CD4-positive, alpha-beta T cell (primary cell): ENCODE measurements around the gene PTPRN2. TPM values are rescaled to one million over a fixed set of nuclear protein-coding genes. Genes with fewer than 3 reads are reported as not detected.
"Not testable (repeated sequence)": the region's sequence is repeated elsewhere in the genome, so short reads cannot be mapped to it uniquely, and the experiment has no call there.

Experiments used
- ATAC-seq: fragments of 200-7000 bp; cut with Tn5 transposase; one replicate; pipeline ENCODE4 v1.10.0; 2022; ENCODE audit warnings: mild to moderate bottlenecking; ENCODE audit not compliant: poor library complexity
- CTCF ChIA-PET: fragments of 350-600 bp; sonication (Branson Sonifier 250); formaldehyde crosslinking; loops from one replicate; lab custom pipeline; 2021; ENCODE audit warnings: antibody characterized with exemption, inconsistent platforms; lab: Charles Lee
- POLR2A ChIA-PET: fragments of 350-600 bp; sonication (Branson Sonifier 250); formaldehyde crosslinking; loops from one replicate; lab custom pipeline; 2021; ENCODE audit warnings: antibody characterized with exemption, inconsistent platforms; lab: Charles Lee
- DNase-seq, 14 experiments: peaks; one replicate each; pipeline ENCODE4 v3.0.0-alpha.2; 2013 to 2020; ENCODE audit warnings: mixed read lengths in 2 of 14
- H3K27ac ChIP-seq, 2 donors: one replicate each; pipeline versions ENCODE4 v1.5.1 to v1.7.0; 2013; ENCODE audit warnings: low read length in 2 of 2, low read depth in 1 of 2, mild to moderate bottlenecking in 1 of 2
- H3K27me3 ChIP-seq, 2 experiments: 1 replicate in 1 of 2; 2 replicates in 1 of 2; pipeline versions ENCODE4 v1.6.1 to v1.7.0; 2013; ENCODE audit warnings: low read length in 2 of 2, control low read depth in 1 of 2, mild to moderate bottlenecking in 1 of 2, moderate library complexity in 1 of 2; ENCODE audit not compliant: insufficient read depth in 2 of 2, control insufficient read depth in 1 of 2
- H3K36me3 ChIP-seq: one replicate; pipeline ENCODE4 v1.6.1; 2013; ENCODE audit warnings: low read length, control low read depth; ENCODE audit not compliant: insufficient read depth
- H3K4me1 ChIP-seq: one replicate; pipeline ENCODE4 v1.6.1; 2013; ENCODE audit warnings: low read length, control low read depth; ENCODE audit not compliant: insufficient read depth
- H3K4me3 ChIP-seq: one replicate; pipeline ENCODE4 v1.5.1; 2013; ENCODE audit warnings: mild to moderate bottlenecking, low read length, moderate library complexity
- H3K9me3 ChIP-seq, 2 experiments: 1 replicate in 1 of 2; 2 replicates in 1 of 2; pipeline versions ENCODE4 v1.6.1 to v1.7.0; 2013; ENCODE audit warnings: low read length in 2 of 2, mild to moderate bottlenecking in 2 of 2, control low read depth in 1 of 2, moderate library complexity in 1 of 2; ENCODE audit not compliant: control insufficient read depth in 1 of 2, insufficient read depth in 1 of 2
- H3K27ac Mint-ChIP-seq: one replicate; pipeline ENCODE4 v1.8.0; 2020; ENCODE audit warnings: mixed read lengths
- H3K27me3 Mint-ChIP-seq: one replicate; pipeline ENCODE4 v1.8.0; 2021; ENCODE audit warnings: mixed read lengths
- H3K36me3 Mint-ChIP-seq: one replicate; pipeline ENCODE4 v1.8.0; 2021; ENCODE audit warnings: low read depth, mixed read lengths
- H3K4me1 Mint-ChIP-seq: one replicate; pipeline ENCODE4 v1.8.0; 2021; ENCODE audit warnings: low read depth, mixed read lengths
- H3K4me3 Mint-ChIP-seq: one replicate; pipeline ENCODE4 v1.8.0; 2020; ENCODE audit warnings: mild to moderate bottlenecking, mixed read lengths
- H3K9me3 Mint-ChIP-seq: one replicate; pipeline ENCODE4 v1.8.0; 2020; ENCODE audit warnings: mixed read lengths
- CTCF ChIP-seq: fragments of 200-600 bp; IDR thresholded peaks from one replicate; pipeline ENCODE4 v1.8.0; 2022; ENCODE audit warnings: antibody characterized with exemption, mild to moderate bottlenecking
- intact Hi-C, 2 experiments: fragments of 100-400 bp; cut with DNase I in 1 of 2; cut with micrococcal nuclease in 1 of 2; formaldehyde crosslinking; loops; one replicate each; pipeline versions ENCODE4 v1.15.1 to v1.9.0; 2023 to 2025; cut with DNase I, micrococcal nuclease
- total RNA-seq, 174 experiments: library from RNA in 2 of 174; stranded (reverse) in 2 of 174; gene quantifications; one replicate each; pipeline ENCODE4 v1.2.3 and lab custom pipeline; 2021 to 2026

PTPRN2 gene
- total RNA-seq, 2 experiments from 2014 or later: 0.34 to 0.44 TPM

- POLR2A ChIA-PET: no interaction called here
- peaks cover 0 to 18% of the 10 kb centered on the region in 2 experiments for H3K9me3 ChIP-seq
- Mint-ChIP-seq H3K27me3 (peaks cover 44% of the 10 kb centered on the region), H3K4me1 (no peaks in the 10 kb centered on the region), H3K27ac (no peak overlapping the region), H3K36me3 (no peaks in the 10 kb centered on the region), H3K4me3 (no peak overlapping the region), H3K9me3 (peaks cover 7% of the 10 kb centered on the region)
- peaks cover 18 to 22% of the 10 kb centered on the region in 2 experiments for H3K27me3 ChIP-seq
- H3K27ac ChIP-seq: no peak overlapping the region
- ATAC-seq: no peak
- H3K36me3 ChIP-seq: no peaks in the 10 kb centered on the region
- no peak for DNase-seq
- CTCF ChIA-PET: no interaction called here
- no peak for TF ChIP-seq CTCF
- H3K4me1 ChIP-seq: no peaks in the 10 kb centered on the region
- intact Hi-C loops: no loop called here
- no peak overlapping the region for H3K4me3 ChIP-seq
These were observed 383.2 kb downstream of the PTPRN2 start for GRCh38 chr7:158204453-158204852.

- POLR2A ChIA-PET, H3K4me1 ChIP-seq, H3K36me3 ChIP-seq, ATAC-seq, H3K4me3 ChIP-seq, DNase-seq, H3K27ac Mint-ChIP-seq, CTCF ChIA-PET, H3K36me3 Mint-ChIP-seq, H3K4me1 Mint-ChIP-seq, H3K27ac ChIP-seq, H3K9me3 Mint-ChIP-seq, intact Hi-C loops, H3K4me3 Mint-ChIP-seq: not testable (repeated sequence)
- peaks cover 44% of the 10 kb centered on the region for H3K27me3 Mint-ChIP-seq
- Histone ChIP-seq H3K9me3 (peaks cover 0 to 18% of the 10 kb centered on the region in 2 experiments), H3K27me3 (peaks cover 18 to 22% of the 10 kb centered on the region in 2 experiments)
These were observed 383.7 kb downstream of the PTPRN2 start for GRCh38 chr7:158203948-158204347.

- Histone ChIP-seq H3K27me3 (no peaks in the 10 kb centered on the region), H3K4me1 (no peaks in the 10 kb centered on the region), H3K27ac (no peak overlapping the region), H3K9me3 (peaks cover 0 to 59% of the 10 kb centered on the region in 2 experiments), H3K36me3 (no peaks in the 10 kb centered on the region), H3K4me3 (no peak overlapping the region)
- Mint-ChIP-seq H3K9me3 (peaks cover 12% of the 10 kb centered on the region), H3K27me3 (peaks cover 3% of the 10 kb centered on the region), H3K4me1 (no peaks in the 10 kb centered on the region), H3K27ac (no peak overlapping the region), H3K36me3 (no peaks in the 10 kb centered on the region), H3K4me3 (no peak overlapping the region)
- TF ChIP-seq CTCF: no peak
- intact Hi-C loops: no loop called here
- ATAC-seq (no peak), DNase-seq (no peak)
- CTCF ChIA-PET: no interaction called here
- POLR2A ChIA-PET: no interaction called here
These were observed 393.2 kb downstream of the PTPRN2 start for GRCh38 chr7:158194365-158194900.

- H3K27ac Mint-ChIP-seq: no peak overlapping the region
- H3K4me3 Mint-ChIP-seq: no peak overlapping the region
- ATAC-seq (no peak), DNase-seq (no peak)
- H3K36me3 Mint-ChIP-seq: no peaks in the 10 kb centered on the region
- Histone ChIP-seq H3K36me3 (no peaks in the 10 kb centered on the region), H3K9me3 (peaks cover 0 to 69% of the 10 kb centered on the region in 2 experiments), H3K4me3 (no peak overlapping the region), H3K27me3 (no peaks in the 10 kb centered on the region), H3K4me1 (no peaks in the 10 kb centered on the region), H3K27ac (no peak overlapping the region)
- no peaks in the 10 kb centered on the region for H3K4me1 Mint-ChIP-seq
- peaks cover 12% of the 10 kb centered on the region for H3K9me3 Mint-ChIP-seq
- intact Hi-C loops: no loop called here
- TF ChIP-seq CTCF: no peak
- peaks cover 3% of the 10 kb centered on the region for H3K27me3 Mint-ChIP-seq
- ChIA-PET CTCF (no interaction called here), POLR2A (no interaction called here)
These were observed 394.2 kb downstream of the PTPRN2 start for GRCh38 chr7:158193446-158193845.
